WTC11 (cell line): Measurements from ENCODE around the gene RIPOR3. TPM values are rescaled to one million over a fixed set of nuclear protein-coding genes. Genes with fewer than 3 reads are reported as not detected.

Experiments
- ATAC-seq: fragments of 200-7000 bp; cut with Tn5 transposase; 2 replicates; pipeline ENCODE4 v1.10.0; 2021; ENCODE audit warnings: mild to moderate bottlenecking, moderate library complexity
- CTCF ChIA-PET: fragments of 300-600 bp; sonication (Branson Sonifier 250); formaldehyde crosslinking; loops from one replicate; lab custom pipeline; 2021; ENCODE audit warnings: antibody characterized with exemption; lab: Charles Lee
- POLR2A ChIA-PET: fragments of 350-600 bp; sonication (Branson Sonifier 250); formaldehyde crosslinking; loops from one replicate; lab custom pipeline; 2021; ENCODE audit warnings: antibody characterized with exemption; lab: Charles Lee
- DNase-seq: peaks from one replicate; pipeline ENCODE4 v3.0.0; 2021; ENCODE audit warnings: low spot score
- H3K27ac Mint-ChIP-seq: 2 replicates; pipeline ENCODE4 v1.8.0; 2021; ENCODE audit warnings: mixed read lengths
- H3K27me3 Mint-ChIP-seq: 2 replicates; pipeline ENCODE4 v1.8.0; 2021; ENCODE audit warnings: low read depth, mild to moderate bottlenecking, moderate library complexity, mixed read lengths
- H3K36me3 Mint-ChIP-seq: 2 replicates; pipeline ENCODE4 v1.8.0; 2021; ENCODE audit warnings: mixed read lengths
- H3K4me1 Mint-ChIP-seq: 2 replicates; pipeline ENCODE4 v1.8.0; 2022; ENCODE audit warnings: mixed read lengths
- H3K4me3 Mint-ChIP-seq: 2 replicates; pipeline ENCODE4 v1.8.0; 2021; ENCODE audit warnings: mild to moderate bottlenecking, moderate library complexity, mixed read lengths
- H3K9me3 Mint-ChIP-seq: 2 replicates; pipeline ENCODE4 v1.8.0; 2021; ENCODE audit warnings: mixed read lengths
- CREM ChIP-seq: sonication (generic); formaldehyde crosslinking; IDR thresholded peaks from 2 replicates; pipeline ENCODE4 v1.8.1; 2022; ENCODE audit warnings: mild to moderate bottlenecking, missing genetic modification reagents, moderate library complexity
- ESRRA ChIP-seq: sonication (generic); formaldehyde crosslinking; IDR thresholded peaks from 2 replicates; pipeline ENCODE4 v1.8.1; 2022; ENCODE audit warnings: mild to moderate bottlenecking, missing genetic modification reagents, borderline replicate concordance
- FOXP1 ChIP-seq: sonication (generic); formaldehyde crosslinking; IDR thresholded peaks from 2 replicates; pipeline ENCODE4 v1.8.0; 2022; ENCODE audit warnings: missing genetic modification reagents, mild to moderate bottlenecking, moderate library complexity, borderline replicate concordance
- GTF2I ChIP-seq: fragments of 250-450 bp; sonication (Bioruptor Pico); conservative IDR thresholded peaks from 2 replicates; pipeline ENCODE4 v1.4.0; 2021; ENCODE audit warnings: mild to moderate bottlenecking
- NFATC4 ChIP-seq: fragments of 250-450 bp; sonication (Bioruptor Pico); IDR thresholded peaks from 2 replicates; pipeline ENCODE4 v1.9.0; 2021; ENCODE audit warnings: mild to moderate bottlenecking
- NR2C2 ChIP-seq: sonication (generic); formaldehyde crosslinking; IDR thresholded peaks from 2 replicates; pipeline ENCODE4 v1.8.0; 2022; ENCODE audit warnings: mild to moderate bottlenecking, missing genetic modification reagents
- OVOL2 ChIP-seq: fragments of 250-450 bp; sonication (Bioruptor Pico); IDR thresholded peaks from 2 replicates; pipeline ENCODE4 v1.9.0; 2021; ENCODE audit warnings: mild to moderate bottlenecking, borderline replicate concordance
- ZNF219 ChIP-seq: sonication (generic); formaldehyde crosslinking; IDR thresholded peaks from 2 replicates; pipeline ENCODE4 v1.8.0; 2023; ENCODE audit warnings: missing genetic modification reagents, mild to moderate bottlenecking, borderline replicate concordance
- total RNA-seq: library from RNA; stranded (reverse); gene quantifications from 3 replicates; pipeline ENCODE4 v1.2.3, GENCODE V29; 2021
- TF ChIP-seq, protein P1 (sequence below): fragments of 250-450 bp; sonication (Bioruptor Pico); IDR thresholded peaks from 2 replicates; pipeline ENCODE4 v1.9.0; 2021; ENCODE audit warnings: moderate library complexity, mild to moderate bottlenecking, inconsistent platforms, borderline replicate concordance
- TF ChIP-seq, protein P2 (sequence below): sonication (generic); formaldehyde crosslinking; IDR thresholded peaks from 2 replicates; pipeline ENCODE4 v1.8.1; 2022; ENCODE audit warnings: low read depth, missing genetic modification reagents, borderline replicate concordance
- TF ChIP-seq, protein P3 (sequence below): fragments of 250-450 bp; sonication (Bioruptor Pico); IDR thresholded peaks from 2 replicates; pipeline ENCODE4 v1.8.0; 2021; ENCODE audit warnings: mild to moderate bottlenecking
- TF ChIP-seq, protein P4 (sequence below): sonication (generic); formaldehyde crosslinking; IDR thresholded peaks from 2 replicates; pipeline ENCODE4 v1.8.0; 2023; ENCODE audit warnings: missing genetic modification reagents
- TF ChIP-seq, protein P5 (sequence below): fragments of 250-450 bp; sonication (Bioruptor Pico); IDR thresholded peaks from 2 replicates; pipeline ENCODE4 v1.9.0; 2021; ENCODE audit warnings: mild to moderate bottlenecking, borderline replicate concordance
- TF ChIP-seq, protein P6 (sequence below): sonication (generic); formaldehyde crosslinking; IDR thresholded peaks from 2 replicates; pipeline ENCODE4 v1.8.0; 2022; ENCODE audit warnings: mild to moderate bottlenecking, missing genetic modification reagents
- TF ChIP-seq, protein P7 (sequence below): sonication (generic); formaldehyde crosslinking; IDR thresholded peaks from 2 replicates; pipeline ENCODE4 v1.8.1; 2023; ENCODE audit warnings: mild to moderate bottlenecking, missing genetic modification reagents, borderline replicate concordance

RIPOR3 gene
- total RNA-seq, 1 experiment from 2014 or later, result 6.5 TPM

DNA sequence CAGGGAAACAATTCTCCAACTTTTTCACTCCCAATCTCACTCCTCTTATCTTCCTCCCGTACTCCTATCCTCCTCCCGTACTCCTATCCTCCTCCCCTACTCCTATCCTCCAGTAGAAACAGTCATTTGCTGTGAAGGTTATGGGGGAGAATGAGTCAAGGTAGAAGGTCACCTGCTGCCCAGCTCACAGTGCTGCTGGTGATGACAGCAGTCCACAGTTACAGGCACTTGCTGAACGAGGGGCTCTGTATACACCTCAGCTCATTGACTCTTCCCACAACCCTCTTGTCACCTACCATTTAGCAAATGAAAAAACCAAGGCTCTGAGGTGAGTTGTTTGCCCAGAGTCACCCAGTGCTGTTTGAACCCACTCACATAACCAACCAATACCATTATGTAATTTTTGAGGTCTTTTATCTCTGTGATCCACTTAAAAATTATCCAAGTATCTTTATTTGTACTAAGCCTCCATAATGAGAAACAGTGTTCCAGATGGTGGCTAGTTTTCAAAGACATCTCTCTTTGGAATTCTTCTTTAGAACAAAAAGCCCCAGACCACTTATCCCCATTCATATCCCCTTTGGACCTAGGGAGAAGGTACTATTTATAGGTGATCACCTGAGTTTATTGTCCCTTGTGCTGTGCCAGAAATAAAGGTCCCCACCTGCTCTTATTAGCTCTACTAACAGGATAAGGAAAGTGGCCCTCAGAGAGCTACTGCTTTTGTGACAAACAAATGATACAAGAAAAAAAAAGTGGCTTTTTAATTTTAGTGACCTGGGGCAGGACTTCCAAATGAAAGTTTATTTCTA is 128.0 kb downstream of the RIPOR3 start:
- ChIA-PET CTCF (interaction anchor here (2.5 kb wide), 1 partner anchor 25 kb away, joined by 8 read pairs; no protein-coding TSS in a partner anchor), POLR2A (no interaction called here)
- H3K27ac Mint-ChIP-seq, result no peak overlapping the region
- peaks cover 7% of the 10 kb centered on the region; the same call in 1 of the 2 replicates for H3K36me3 Mint-ChIP-seq
- no peak for ATAC-seq
- H3K4me3 Mint-ChIP-seq, result no peak overlapping the region
- no peaks in the 10 kb centered on the region for H3K27me3 Mint-ChIP-seq
- DNase-seq, result no peak
- no peak for TF ChIP-seq NR2C2 (CRISPR knock-in tag)
- TF ChIP-seq ESRRA (CRISPR knock-in tag), result no peak
- TF ChIP-seq, protein P1, sequence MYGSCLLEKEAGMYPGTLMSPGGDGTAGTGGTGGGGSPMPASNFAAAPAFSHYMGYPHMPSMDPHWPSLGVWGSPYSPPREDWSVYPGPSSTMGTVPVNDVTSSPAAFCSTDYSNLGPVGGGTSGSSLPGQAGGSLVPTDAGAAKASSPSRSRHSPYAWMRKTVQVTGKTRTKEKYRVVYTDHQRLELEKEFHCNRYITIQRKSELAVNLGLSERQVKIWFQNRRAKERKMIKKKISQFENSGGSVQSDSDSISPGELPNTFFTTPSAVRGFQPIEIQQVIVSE (CRISPR knock-in tag), result no peak
- no peak for TF ChIP-seq OVOL2 (CRISPR knock-in tag)
- TF ChIP-seq, protein P2, sequence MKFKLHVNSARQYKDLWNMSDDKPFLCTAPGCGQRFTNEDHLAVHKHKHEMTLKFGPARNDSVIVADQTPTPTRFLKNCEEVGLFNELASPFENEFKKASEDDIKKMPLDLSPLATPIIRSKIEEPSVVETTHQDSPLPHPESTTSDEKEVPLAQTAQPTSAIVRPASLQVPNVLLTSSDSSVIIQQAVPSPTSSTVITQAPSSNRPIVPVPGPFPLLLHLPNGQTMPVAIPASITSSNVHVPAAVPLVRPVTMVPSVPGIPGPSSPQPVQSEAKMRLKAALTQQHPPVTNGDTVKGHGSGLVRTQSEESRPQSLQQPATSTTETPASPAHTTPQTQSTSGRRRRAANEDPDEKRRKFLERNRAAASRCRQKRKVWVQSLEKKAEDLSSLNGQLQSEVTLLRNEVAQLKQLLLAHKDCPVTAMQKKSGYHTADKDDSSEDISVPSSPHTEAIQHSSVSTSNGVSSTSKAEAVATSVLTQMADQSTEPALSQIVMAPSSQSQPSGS, result no peak
- TF ChIP-seq ZNF219 (CRISPR knock-in tag), result no peak
- TF ChIP-seq NFATC4 (CRISPR knock-in tag), result no peak
- TF ChIP-seq, protein P3, sequence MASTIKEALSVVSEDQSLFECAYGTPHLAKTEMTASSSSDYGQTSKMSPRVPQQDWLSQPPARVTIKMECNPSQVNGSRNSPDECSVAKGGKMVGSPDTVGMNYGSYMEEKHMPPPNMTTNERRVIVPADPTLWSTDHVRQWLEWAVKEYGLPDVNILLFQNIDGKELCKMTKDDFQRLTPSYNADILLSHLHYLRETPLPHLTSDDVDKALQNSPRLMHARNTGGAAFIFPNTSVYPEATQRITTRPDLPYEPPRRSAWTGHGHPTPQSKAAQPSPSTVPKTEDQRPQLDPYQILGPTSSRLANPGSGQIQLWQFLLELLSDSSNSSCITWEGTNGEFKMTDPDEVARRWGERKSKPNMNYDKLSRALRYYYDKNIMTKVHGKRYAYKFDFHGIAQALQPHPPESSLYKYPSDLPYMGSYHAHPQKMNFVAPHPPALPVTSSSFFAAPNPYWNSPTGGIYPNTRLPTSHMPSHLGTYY (CRISPR knock-in tag), result no peak
- TF ChIP-seq CREM (CRISPR knock-in tag), result no peak
- no peak for TF ChIP-seq GTF2I
- TF ChIP-seq, protein P4, sequence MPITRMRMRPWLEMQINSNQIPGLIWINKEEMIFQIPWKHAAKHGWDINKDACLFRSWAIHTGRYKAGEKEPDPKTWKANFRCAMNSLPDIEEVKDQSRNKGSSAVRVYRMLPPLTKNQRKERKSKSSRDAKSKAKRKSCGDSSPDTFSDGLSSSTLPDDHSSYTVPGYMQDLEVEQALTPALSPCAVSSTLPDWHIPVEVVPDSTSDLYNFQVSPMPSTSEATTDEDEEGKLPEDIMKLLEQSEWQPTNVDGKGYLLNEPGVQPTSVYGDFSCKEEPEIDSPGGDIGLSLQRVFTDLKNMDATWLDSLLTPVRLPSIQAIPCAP, result no peak
- TF ChIP-seq, protein P5, sequence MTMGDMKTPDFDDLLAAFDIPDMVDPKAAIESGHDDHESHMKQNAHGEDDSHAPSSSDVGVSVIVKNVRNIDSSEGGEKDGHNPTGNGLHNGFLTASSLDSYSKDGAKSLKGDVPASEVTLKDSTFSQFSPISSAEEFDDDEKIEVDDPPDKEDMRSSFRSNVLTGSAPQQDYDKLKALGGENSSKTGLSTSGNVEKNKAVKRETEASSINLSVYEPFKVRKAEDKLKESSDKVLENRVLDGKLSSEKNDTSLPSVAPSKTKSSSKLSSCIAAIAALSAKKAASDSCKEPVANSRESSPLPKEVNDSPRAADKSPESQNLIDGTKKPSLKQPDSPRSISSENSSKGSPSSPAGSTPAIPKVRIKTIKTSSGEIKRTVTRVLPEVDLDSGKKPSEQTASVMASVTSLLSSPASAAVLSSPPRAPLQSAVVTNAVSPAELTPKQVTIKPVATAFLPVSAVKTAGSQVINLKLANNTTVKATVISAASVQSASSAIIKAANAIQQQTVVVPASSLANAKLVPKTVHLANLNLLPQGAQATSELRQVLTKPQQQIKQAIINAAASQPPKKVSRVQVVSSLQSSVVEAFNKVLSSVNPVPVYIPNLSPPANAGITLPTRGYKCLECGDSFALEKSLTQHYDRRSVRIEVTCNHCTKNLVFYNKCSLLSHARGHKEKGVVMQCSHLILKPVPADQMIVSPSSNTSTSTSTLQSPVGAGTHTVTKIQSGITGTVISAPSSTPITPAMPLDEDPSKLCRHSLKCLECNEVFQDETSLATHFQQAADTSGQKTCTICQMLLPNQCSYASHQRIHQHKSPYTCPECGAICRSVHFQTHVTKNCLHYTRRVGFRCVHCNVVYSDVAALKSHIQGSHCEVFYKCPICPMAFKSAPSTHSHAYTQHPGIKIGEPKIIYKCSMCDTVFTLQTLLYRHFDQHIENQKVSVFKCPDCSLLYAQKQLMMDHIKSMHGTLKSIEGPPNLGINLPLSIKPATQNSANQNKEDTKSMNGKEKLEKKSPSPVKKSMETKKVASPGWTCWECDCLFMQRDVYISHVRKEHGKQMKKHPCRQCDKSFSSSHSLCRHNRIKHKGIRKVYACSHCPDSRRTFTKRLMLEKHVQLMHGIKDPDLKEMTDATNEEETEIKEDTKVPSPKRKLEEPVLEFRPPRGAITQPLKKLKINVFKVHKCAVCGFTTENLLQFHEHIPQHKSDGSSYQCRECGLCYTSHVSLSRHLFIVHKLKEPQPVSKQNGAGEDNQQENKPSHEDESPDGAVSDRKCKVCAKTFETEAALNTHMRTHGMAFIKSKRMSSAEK, result no peak
- no peak for TF ChIP-seq FOXP1 (CRISPR knock-in tag)
- TF ChIP-seq, protein P6, sequence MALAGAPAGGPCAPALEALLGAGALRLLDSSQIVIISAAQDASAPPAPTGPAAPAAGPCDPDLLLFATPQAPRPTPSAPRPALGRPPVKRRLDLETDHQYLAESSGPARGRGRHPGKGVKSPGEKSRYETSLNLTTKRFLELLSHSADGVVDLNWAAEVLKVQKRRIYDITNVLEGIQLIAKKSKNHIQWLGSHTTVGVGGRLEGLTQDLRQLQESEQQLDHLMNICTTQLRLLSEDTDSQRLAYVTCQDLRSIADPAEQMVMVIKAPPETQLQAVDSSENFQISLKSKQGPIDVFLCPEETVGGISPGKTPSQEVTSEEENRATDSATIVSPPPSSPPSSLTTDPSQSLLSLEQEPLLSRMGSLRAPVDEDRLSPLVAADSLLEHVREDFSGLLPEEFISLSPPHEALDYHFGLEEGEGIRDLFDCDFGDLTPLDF (CRISPR knock-in tag), result no peak
- TF ChIP-seq, protein P7, sequence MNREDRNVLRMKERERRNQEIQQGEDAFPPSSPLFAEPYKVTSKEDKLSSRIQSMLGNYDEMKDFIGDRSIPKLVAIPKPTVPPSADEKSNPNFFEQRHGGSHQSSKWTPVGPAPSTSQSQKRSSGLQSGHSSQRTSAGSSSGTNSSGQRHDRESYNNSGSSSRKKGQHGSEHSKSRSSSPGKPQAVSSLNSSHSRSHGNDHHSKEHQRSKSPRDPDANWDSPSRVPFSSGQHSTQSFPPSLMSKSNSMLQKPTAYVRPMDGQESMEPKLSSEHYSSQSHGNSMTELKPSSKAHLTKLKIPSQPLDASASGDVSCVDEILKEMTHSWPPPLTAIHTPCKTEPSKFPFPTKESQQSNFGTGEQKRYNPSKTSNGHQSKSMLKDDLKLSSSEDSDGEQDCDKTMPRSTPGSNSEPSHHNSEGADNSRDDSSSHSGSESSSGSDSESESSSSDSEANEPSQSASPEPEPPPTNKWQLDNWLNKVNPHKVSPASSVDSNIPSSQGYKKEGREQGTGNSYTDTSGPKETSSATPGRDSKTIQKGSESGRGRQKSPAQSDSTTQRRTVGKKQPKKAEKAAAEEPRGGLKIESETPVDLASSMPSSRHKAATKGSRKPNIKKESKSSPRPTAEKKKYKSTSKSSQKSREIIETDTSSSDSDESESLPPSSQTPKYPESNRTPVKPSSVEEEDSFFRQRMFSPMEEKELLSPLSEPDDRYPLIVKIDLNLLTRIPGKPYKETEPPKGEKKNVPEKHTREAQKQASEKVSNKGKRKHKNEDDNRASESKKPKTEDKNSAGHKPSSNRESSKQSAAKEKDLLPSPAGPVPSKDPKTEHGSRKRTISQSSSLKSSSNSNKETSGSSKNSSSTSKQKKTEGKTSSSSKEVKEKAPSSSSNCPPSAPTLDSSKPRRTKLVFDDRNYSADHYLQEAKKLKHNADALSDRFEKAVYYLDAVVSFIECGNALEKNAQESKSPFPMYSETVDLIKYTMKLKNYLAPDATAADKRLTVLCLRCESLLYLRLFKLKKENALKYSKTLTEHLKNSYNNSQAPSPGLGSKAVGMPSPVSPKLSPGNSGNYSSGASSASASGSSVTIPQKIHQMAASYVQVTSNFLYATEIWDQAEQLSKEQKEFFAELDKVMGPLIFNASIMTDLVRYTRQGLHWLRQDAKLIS (CRISPR knock-in tag), result no peak
- H3K9me3 Mint-ChIP-seq, result no peaks in the 10 kb centered on the region
- no peaks in the 10 kb centered on the region for H3K4me1 Mint-ChIP-seq
